Measurements from ENCODE around the gene KCNQ2.

The KCNQ2 gene

DNA sequence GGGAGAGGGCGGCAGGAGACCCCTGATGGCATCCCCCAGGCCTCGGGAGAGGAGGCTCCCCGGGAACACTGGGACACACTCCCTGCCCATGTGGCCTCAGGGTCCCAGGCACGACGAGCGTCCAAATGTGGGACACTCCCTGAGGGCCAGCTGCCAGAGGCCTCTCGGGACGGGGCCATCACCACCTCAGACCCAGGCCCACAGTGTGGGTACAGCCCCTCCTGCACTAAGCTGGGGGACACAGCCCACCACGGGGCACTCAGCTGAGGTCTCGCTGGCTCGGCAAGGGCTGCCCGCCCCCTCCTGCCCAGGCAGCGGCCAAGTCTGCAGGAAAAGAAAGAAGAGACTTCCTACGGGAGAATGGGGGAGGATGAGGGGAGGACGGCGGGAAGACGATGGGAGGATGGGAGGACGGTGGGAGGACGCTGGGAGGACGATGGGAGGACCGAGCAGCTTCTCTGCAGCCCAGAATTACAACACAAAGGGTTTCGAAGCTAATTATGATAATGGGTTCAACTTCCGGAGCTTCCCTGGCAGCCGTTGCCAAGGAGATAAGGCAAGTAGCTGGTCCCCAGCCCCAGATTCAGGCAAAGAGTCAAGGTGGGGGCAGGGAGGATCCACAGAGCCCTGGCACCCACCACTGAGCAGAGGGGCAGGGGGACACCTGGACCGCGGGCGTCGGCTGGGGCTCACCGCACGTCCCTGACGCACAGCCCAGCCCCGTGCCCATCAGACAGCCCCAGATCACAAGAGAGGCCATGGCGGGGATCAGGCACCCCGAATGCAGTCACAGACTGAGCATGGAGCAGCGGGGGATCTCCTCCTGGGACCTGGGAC is 17.5 kb downstream of the KCNQ2 start:
- DNase-seq (ENCODE audit: low read depth) = no peak

DNA sequence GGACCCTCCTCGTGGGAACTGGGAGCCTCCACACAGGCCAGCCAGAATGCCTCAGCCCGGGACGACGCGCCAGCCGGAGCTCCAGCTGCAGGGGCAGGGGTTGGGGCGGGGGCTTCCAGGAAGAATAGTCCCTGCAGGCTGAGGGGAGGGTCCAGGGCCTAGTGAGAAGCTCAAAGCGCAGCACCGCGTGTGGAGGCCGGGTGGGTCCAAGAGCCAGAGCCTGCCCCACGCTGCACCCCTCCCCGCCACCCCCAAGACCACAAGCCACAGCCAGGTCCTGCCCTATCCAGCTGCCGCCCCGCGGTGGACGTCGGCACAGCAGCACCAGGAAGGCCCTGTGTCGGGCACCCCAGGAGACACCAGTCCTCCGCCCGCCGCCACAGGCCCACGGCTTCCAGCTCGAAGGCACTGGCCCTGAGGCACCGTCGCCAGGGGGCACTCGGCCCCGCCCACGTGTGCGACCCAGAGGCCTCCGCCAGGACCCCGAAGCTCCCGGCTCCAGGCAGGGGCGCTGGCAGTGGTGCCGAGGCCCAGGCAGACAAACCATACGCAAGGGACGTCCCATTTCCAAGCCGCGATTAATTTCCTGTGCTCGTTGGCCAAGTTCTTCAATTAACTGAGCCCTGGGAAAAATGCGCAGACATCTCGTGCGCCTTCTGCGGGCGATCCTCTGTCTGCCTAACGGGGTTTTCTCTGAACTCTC is 19.5 kb downstream of the KCNQ2 start:
- DNase-seq (ENCODE audit: low read depth) = no peak

DNA sequence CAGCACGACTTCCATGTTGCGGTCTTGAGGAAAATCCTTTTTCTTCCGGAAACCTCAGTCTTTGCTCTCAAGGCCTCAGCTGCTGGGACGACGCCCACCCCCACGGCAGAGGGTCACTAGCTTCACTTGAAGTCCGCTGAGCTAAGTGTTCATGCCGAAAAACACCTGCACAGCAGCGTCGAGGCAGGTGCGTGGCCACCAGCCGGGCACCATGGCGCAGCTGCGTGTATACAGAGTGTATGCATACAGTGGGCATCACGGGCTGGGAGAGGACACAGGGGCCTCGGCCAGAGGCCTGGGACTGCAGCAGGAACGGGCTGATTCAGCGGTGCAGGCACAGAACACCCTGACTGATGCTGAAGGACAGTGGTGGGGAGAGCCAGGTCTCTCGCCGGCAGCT is 20.1 kb downstream of the KCNQ2 start:
- DNase-seq (ENCODE audit: low read depth) = no peak

DNA sequence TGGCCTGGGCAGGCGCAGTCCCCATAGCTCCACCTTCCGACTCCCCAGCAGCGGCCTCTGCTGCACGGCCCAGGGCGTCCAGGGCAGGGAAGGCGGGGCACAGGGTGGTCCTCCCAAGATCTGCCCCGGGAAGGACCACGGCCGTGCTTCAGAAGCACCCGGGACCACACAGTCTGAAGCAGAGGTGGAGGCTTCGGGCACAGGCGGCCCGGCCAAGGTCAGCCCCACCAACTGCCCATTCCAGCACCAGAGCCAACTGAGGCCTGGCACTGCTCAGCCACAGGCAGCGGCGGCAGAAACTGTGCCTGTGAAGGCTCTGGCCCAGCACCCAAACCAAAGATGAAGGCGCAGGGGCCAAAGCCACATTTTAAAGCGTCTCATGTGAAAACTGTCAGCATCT is 20.6 kb downstream of the KCNQ2 start:
- DNase-seq (ENCODE audit: low read depth) = no peak

DNA sequence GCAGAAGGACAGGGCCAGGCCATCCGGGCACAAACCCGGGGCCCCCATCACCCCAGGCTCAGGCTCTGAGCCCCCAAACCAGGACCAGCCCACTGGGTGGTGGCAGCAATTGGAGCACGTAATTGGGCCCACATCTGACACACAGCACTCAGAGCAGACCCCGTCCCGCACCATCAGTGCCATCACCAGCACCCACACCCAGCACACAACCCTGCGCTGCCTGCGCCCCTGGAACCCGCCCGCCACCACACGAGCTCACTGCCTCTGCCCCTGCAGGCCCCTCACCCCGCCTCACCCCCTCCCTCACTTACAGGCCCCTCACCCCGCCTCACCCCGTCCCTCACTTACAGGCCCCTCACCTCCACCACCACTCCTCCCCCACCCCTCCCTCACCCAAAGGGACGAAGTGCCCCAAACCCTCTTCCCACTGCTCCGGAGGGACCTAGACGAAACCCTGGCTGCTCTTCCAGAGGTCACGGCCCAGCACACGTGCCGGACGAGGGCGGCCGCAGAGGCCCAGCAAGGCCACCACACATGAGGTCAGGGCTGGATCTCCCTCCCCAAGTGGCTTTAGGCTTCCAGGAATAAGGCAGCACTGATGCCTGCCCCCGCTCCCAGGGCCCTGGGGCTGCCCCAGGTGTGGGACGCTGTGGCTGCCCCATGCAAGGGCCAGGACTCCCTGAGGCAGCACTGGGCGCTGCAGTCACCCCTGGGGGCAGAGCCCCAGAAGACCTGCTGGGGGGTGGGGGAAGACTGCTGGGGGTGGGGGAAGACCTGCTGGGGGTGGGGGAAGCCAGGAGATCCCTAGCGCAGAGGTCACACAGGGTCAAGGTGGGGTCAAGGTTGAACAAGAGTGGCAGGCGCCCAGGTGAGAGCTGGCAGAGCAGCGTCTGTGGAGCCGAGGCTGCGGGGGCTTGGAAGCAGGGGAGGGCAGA is 22.4 kb downstream of the KCNQ2 start:
- DNase-seq (ENCODE audit: low read depth) = no peak

DNA sequence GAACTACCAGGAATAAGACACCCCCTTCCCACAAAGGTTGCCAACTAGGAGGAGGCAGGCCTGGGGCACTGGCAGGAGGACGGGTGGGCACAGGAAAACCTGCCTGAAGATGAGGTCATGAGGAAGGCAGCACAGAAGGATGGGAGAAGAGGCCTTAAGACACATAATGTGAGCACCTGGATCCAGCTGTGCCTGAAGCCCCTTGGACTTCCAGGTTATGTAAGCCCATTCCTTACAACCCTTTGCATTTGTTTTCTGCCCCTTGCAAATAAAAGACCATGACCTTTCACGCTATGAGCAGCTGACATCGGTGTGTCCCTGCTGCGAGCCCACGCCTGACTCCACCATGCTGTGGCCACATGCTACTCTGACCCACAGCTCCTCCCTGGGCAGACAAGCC is 23.4 kb downstream of the KCNQ2 start:
- DNase-seq (ENCODE audit: low read depth) = no peak

DNA sequence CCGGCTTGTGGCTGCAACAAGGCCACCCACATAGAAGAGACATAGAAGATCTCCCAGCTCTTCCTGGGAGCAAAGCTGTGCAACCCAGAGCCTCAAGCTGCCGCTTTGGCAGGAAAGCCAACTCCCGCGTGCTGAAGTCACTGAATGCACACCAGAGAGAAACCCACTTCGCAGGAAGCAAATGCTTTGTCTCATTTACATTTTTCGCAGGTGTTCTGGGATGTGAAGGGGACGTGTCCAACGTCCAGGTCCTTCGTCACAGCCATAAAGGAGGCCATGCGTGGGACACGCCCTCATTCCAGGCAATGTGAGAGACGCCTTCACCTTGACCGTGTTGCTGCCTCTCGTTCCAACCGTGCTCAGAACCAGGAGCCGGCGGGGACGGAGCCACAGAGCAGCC is 24.4 kb downstream of the KCNQ2 start:
- DNase-seq (ENCODE audit: low read depth) = no peak

DNA sequence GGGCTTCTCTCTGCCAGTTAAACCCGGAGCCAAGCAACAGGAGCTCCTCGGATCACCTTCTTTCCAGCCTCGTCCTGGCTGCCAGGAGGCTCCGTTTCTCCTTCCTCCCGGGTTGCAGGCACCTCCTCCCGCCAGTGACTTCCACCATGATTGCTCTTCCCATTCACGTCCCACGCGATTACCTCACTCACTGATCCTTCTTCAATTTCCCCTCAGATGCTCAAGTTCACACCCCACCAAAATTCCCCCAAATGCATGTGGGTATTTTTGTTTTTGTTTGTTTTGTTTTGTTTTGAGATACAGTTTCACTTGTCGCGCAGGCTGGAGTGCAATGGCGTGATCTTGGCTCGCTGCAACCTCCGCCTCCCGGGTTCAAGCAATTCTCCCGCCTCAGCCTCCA is 25.1 kb downstream of the KCNQ2 start:
- DNase-seq (ENCODE audit: low read depth) = no peak

DNA sequence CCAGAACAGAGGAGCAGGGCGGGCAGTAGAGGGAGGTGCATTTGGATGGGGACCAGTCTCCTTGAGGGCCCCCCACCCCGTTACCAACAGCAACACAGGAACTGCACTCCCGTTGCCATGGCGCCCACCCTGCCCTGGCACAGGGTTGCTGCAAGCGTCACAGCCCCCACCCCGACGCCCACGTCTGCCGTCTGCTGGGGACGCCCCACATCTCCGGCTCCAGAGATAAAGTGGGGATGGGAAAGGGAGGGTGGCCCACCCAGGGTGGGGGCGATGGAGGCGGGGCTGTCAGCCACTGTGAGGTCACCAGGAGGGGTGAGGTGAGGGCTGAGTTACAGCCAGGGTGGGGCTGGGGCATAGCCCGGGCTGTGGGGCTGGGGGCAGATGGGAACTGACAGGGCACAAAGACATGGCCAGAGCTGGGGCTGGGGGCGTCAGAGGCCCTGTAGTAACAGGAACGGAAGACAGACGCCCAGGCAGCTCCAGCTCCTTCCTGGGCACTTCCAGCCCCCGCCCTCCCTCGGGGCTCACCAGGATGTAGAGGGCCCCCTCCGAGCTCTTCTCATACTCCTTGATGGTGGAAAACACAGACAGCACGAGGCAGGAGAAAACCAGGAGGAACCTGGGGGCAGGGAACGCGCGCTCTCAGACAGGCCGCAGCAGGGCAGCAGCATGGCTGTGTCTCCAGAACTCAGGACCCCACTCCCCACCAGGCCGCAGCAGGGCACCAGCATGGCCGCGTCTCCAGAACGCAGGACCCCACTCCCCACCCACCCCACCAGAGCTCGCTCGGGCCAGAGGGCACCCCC is 26.0 kb downstream of the KCNQ2 start:
- DNase-seq (ENCODE audit: low read depth) = no peak

DNA sequence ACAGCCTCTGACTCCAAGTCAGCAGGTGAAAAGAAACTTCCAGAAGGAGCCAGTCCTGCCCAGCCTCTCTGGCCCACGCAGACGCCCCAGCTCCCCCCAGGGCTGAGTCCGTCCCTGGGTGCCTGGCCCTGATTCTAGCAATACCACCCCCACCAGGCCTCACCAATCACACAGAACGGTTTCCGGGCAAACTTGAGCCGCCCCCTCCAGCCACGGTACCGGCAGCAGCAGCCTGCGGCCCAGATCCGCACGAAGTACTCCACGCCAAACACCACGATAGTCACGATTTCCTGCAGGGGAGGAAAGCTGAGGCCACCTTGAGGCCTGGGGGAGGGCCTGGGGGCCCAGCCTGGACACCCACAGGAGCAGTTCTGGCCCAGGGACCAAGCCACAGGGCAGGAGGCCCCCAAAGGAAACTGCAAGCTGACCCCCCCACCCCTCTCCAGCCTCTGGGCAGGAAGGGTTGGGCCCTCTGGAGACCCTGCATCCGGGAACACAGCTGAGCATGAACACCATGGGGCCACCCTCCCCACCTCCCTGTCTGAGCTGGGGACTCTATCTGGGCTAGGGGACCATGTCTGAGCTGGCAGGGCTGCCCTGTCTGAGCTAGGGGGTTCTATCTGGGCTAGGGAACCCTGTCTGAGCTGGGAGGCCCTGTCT is 27.2 kb downstream of the KCNQ2 start:
- DNase-seq (ENCODE audit: low read depth) = no peak

DNA sequence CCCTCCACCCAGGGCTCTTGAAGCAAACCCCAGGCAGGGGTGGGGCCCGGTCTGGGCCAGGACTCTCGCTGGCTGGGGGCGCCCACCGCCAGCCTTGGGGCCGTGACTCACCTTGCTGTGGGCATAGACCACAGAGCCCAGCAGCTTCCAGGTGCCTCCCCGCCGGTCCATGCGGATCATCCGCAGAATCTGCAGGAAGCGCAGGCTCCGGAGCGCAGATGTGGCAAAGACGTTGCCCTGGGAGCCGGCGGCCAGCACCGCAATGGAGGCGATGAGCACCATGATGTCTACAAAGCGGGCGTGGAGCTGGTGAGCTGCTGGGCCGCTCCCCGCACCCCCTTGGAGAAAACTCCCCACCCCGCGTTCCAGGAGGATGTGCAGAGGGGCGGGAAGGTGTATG is 27.9 kb downstream of the KCNQ2 start:
- DNase-seq (ENCODE audit: low read depth) = no peak

DNA sequence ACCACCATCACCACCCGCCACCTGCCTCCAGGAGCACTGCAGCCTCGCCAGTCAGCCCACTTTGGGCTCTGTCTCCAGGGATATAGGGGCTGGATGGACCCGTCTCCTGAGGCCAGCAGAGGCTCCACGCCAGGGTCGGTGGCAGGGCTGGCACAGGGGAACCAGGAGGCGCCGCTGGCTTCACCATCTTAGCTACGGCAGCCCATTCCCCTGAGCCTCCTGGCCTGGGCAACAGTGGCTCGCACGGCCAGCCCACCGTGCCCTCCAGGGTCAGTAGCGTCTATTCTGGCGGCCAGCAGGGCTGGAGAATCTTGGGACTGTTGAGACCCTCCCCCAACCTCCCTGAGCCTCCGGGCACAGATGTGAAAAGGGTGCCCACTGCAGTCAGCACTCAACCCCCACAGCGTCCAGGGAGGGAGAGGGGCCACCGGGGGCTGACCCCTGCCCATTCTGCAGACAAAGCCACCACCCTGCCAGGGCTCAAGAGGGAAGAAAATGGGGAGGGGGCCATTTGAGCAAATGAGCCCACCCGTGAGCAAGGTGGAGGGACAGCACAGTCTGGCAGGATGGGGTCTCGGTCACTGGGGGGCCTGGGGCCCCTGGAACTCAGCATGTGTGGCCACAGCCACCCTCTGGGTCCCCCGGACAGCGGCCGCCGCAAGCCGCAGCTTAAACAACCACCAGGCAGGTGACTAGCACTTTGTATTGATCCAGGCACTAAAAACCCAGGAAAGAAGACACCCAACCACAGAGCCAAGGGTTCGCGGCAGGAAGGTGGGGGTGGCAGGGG is 28.7 kb downstream of the KCNQ2 start:
- no peak for DNase-seq (ENCODE audit: low read depth)

DNA sequence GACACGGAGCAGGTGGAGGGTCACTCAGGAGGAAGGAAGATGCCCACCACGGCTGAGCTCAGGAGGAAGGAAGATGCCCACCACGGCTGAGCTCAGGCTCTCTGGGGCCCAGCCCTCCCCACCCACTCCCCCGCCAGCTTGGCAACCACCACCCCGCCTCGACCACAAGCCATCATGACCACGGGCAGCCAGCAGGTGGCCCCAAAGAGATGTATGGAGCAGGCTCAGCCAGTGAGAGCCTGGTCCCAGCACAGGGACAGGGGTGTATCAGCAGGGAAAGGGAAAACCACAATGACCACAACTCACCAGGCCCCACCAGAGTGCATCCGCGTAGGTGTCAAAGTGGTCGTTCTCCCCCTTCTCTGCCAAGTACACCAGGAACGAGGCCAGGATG is 30.4 kb downstream of the KCNQ2 start:
- DNase-seq (ENCODE audit: low read depth) = no peak

DNA sequence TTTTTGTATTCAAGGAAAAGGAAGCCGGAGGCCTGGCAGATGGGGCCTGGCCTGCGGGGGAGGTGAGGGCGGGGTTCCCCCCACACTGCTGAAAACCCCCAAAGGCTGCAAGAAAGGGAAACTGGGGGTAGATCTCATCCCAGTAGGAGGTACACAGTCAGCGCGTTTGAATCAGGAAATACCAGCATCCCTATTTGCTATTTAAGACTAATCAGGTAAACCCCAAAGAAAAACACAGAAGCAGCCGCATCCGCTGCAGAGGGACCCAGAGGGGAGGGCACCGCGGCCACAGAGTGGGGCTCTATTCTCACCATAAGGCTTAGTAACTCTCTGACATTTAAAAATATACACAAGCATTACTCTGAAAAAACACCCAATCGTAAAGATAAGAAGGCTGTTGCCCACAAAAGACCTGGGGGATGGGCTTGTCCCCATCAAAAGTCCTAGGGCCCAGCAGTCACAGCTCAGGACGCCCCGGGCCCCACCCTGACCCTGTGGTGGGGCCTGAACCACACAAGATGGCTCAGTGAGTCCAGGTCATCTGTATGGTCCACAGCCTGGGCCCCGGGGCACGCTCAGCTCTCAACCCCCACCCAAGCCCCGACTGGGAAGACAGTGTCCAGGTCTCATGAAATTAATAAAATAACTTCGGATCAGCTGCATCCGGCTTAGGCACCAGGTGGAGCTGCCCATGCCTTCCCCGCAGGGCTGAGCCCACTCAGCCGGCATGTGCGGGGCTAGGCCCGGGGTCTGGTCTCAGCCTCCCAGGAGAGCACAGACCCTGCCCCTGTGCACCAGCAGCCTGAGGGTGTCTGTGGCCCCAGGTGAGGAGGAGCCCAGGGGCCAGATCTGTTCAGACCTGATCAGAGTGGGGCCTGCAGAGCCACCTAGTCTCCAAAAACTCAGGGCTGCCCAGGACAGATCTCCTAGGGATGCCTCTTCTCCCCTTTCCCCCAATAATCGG is 31.0 kb downstream of the KCNQ2 start:
- DNase-seq (ENCODE audit: low read depth) = no peak

DNA sequence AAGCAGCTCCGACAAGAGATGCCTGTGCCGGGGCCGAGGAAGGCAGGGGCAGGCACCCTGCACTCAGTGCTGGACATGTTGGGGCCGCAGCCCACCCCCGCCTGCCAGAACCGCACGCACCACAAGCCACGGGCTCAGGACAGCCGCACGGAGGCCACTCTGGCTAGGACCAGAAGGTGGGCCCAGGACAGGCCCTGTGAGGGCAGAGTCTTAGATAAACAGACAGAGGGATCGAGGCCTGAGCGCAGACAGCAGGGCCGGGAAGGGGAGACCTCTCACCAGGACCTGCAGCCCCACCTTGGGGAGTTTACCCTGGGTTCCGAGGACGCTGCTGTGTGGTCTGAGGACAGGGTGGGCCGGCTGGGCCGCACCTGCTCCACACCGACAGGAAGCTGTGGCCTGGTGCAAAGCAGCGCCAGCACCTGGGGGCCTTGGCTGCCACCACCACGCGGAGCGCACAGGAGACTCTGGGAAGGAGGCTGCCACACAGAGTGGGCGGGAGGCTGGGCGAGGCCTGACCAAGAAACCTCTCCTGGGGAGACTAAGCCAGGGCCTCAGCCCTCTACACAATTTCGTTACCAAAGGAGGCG is 32.0 kb downstream of the KCNQ2 start:
- DNase-seq (ENCODE audit: low read depth) = no peak

DNA sequence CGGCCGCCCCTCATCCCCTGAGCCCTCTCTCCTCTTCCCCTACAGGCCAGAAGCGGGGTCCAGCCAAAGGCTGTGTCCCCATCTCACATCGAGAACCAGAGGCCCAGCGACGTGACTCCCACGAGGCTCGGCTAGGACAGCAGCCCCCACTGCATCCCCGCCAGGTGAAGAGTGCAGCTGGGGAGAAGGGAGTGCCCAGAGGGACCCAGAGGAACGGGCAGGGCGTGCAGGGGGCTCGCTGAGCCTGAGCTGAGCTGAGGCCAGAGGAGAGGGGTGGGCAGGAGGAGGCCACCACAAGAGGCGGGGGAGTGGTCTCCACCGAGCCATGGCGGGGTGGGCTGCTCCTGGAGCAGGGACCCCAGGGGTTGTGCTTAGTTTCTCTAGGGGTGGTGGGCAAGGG is 32.6 kb downstream of the KCNQ2 start:
- DNase-seq (ENCODE audit: low read depth) = no peak

DNA sequence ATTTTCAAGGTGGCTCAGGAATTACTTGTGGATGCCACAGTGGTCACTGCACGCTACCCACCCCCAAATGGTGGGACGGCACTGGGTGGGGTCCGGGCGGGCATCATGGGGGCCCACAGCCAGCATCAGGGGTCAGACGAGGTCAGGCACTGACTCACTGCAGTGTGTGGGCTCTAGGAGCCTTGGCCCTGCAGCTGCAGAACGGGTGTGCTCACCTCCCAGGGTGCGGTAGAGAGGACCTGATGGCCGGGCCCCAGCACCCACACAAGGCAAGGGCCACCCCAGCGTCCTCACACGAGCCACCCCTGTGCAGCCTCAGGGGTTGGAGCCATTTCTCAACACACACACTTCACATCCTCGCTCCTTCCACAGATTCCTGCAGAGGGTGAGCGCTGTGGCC is 34.3 kb downstream of the KCNQ2 start:
- DNase-seq (ENCODE audit: low read depth) = no peak

DNA sequence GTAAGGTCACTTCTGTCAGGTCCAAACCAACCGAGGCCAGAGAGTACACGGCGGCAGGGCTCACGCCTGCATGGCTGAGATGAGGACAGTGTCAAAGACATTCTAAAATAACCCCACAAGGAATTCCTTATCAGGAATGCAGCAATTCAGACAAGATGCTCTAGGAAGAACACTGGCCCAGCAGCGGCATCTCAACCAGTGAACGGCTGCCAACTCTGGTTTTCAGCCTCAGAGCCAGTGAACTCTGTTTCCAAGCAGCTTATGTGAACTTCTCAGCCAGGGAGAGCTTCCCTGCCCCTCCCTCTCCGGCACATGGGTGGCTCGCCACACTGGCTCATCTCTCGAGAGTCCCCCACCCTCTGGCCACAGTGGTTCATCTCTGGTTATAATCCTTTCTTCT is 36.9 kb downstream of the KCNQ2 start:
- DNase-seq (ENCODE audit: low read depth) = no peak

All from GM04503 (cell line).